ENCODE measurements around the gene MTO1.

GRCh38 chr6:73481969-73482368 is 20.4 kb downstream of the MTO1 start:
- TF ChIP-seq CTCF (conservative IDR thresholded peaks at IDR 0.05; ENCODE audit: low read depth in 2 of 2) = no peak
- no peak for TF ChIP-seq CREB1 (CRISPR knock-in tag; IDR thresholded peaks at IDR 0.05; ENCODE audit: low read depth)
- TF ChIP-seq POLR2AphosphoS5 (IDR thresholded peaks at IDR 0.05; ENCODE audit: low read depth) = no peak
- no peak for TF ChIP-seq ZNF331 (CRISPR knock-in tag; IDR thresholded peaks at IDR 0.05; ENCODE audit: low read depth)
